H1 (cell line): ENCODE results near the gene NDUFS8.

Experiments
- CHD2 ChIP-seq: IDR thresholded peaks from 2 replicates; pipeline ENCODE4 v1.6.1; 2012; ENCODE audit warnings: low read length, improper control_type of control experiment
- CTCF ChIP-seq, 3 experiments: IDR thresholded peaks; 1 replicate in 2 of 3; 2 replicates in 1 of 3; pipeline versions ENCODE4 v1.5.1 to v1.6.1; 2011; ENCODE audit warnings: low read length in 3 of 3, mild to moderate bottlenecking in 3 of 3, inconsistent platforms in 2 of 3, low read depth in 1 of 3, moderate library complexity in 1 of 3; ENCODE audit not compliant: insufficient read depth in 1 of 3; ENCODE audit errors: control extremely low read depth in 1 of 3
- KDM1A ChIP-seq: fragments of 200-600, 300-600 bp; sonication (generic); IDR thresholded peaks from 2 replicates; pipeline ENCODE4 v1.7.1; 2016; ENCODE audit warnings: mild to moderate bottlenecking, low read length, borderline replicate concordance
- PHF8 ChIP-seq: fragments of 200-600 bp; sonication (generic); conservative IDR thresholded peaks from 2 replicates; pipeline ENCODE4 v1.7.1; 2012; ENCODE audit warnings: low read depth, mild to moderate bottlenecking, inconsistent platforms, low read length, moderate library complexity
- RNF2 ChIP-seq: fragments of 200-900, 300-1000 bp; sonication (generic); IDR thresholded peaks from 2 replicates; pipeline ENCODE4 v1.7.1; 2016; ENCODE audit warnings: borderline replicate concordance, low read depth, mild to moderate bottlenecking, antibody characterized with exemption, low read length; ENCODE audit not compliant: poor library complexity, severe bottlenecking; ENCODE audit errors: missing control alignments
- SAP30 ChIP-seq: fragments of 300-600 bp; sonication (generic); IDR thresholded peaks from 2 replicates; pipeline ENCODE4 v1.7.1; 2012; ENCODE audit warnings: low read length, moderate library complexity, mild to moderate bottlenecking, inconsistent platforms; ENCODE audit not compliant: insufficient read depth, insufficient replicate concordance
- SRF ChIP-seq: IDR thresholded peaks from 2 replicates; pipeline ENCODE4 v1.6.1; 2011; ENCODE audit warnings: mild to moderate bottlenecking, low read depth, low read length, moderate library complexity
- TEAD4 ChIP-seq: IDR thresholded peaks from 2 replicates; pipeline ENCODE4 v1.6.1; 2012; ENCODE audit warnings: low read depth, low read length, inconsistent platforms, mixed read lengths

DNA sequence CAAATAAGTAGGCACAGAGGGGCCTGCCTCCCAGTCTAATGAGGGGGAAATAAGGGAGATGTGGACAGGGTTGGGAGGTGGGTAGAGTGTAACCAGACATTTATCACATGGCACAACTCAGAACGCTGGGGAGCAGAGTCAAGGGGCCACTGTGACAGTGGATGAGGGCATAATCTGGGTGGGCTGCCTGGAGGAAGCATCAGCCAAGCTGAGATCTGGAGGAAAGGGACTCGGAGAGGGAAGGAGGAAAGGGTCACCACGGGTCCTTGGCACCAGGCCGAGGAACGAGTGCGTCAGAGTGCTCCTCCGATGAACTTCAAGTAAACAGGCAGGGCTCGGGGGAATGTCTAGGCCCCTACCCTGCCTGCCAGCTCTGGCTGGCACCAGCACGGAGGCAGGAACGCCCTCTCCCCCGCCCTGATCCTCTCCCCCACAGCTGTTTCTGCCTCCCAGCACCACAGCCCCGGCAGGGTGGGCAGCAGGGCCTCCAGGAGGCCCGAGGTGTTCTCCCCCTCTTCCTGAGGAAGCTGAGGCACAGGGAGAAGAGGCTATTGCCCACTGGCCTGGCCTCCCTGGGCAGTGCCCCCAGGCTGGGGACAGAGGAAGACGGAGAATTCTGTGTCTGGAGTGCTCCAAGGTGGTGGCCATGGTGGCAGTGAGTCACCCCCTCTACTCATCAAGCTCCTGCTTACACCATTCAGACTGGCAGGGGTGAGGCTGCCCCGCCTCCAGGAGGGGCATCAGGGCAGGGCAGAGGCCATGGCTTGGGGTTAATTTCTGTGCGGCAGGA lies 16.1 kb upstream of the NDUFS8 start:
- TF ChIP-seq KDM1A: no peak
- no peak for TF ChIP-seq CTCF (IDR thresholded peaks at IDR 0.05; ENCODE audit: control extremely low read depth in 1 of 3, insufficient read depth in 1 of 3, low read depth in 1 of 3, low read length in 3 of 3)
- no peak for TF ChIP-seq RNF2
- no peak for TF ChIP-seq TEAD4
- no peak for TF ChIP-seq CHD2
- no peak for TF ChIP-seq PHF8
- TF ChIP-seq SRF: no peak
- no peak for TF ChIP-seq SAP30
